Coronary artery (tissue), 2 donors: ENCODE data around the gene TMCO4.

Source experiments
- DNase-seq: peaks from one replicate; pipeline ENCODE4 v3.0.0-alpha.2; 2017; ENCODE audit warnings: low spot score
- H3K27ac ChIP-seq, 2 donors: fragments of 200-600 bp; sonication (generic); one replicate each; pipeline ENCODE4 v1.5.1; 2016 to 2019
- H3K4me3 ChIP-seq: fragments of 200-600 bp; sonication (generic); 2 replicates; pipeline ENCODE4 v1.5.1; 2016; ENCODE audit warnings: mild to moderate bottlenecking, moderate library complexity
- CTCF ChIP-seq: fragments of 200-600 bp; sonication (generic); IDR thresholded peaks from one replicate; pipeline ENCODE4 v1.5.1; 2019; ENCODE audit warnings: antibody characterized with exemption

TMCO4 gene

DNA sequence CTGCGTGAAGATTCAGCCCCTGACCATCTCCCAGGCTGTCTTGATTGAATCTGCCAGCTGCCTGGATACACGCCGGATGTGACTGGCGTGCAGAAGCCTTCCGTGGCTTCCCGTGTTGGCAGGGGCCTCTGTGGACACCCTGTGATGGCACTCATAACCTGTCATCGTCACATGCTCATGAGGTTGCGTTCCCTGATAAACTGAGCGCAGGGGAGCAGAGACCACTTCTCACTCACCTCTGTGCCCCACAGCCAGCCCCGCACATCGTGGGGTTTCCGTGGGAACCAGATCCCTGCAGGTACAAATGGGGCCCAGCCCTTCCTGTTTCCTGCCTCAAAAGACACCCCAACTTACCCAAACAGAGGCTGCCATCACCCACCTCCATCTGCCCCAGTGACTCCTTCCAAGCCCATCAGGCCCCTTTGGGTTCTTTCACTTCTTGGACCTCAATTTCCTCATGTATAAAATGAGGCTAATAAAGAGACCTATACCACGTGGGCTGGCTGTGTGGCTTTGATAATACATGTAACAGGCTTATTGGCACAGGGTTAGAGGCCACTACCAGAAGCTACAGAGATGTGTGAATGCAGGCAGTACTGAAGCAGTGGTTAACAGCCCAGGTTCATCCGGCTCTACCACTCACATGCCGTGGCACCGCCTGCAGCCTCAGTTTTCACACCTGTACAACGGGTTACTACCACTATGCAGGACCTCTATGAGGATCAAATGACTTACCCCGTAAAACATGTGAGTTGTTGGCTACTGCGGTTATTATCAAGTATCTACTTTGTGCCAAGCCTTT lies 111.5 kb downstream of the TMCO4 start:
- no peak for TF ChIP-seq CTCF
- H3K4me3 ChIP-seq = no peak overlapping the region
- H3K27ac ChIP-seq = no peak overlapping the region
- DNase-seq = no peak

DNA sequence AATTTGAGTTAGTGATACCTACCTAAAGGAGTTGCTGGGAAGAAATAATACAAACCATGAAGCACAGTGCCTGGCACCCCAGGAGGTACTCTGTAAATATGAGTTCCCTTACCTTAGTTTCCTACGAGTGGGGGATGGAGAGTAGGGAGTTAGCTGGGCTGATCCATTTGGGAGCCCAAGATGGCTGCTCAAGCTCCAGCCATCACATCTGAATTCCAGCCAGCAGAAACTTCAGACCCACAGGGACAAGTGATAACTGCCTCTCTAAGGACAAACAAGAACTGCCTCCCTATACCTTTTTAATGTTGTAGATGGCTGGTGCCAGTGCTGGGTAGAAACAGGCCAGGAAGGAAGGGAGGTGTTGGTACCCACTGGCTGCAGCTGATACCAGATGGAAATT lies 112.3 kb downstream of the TMCO4 start:
- no peak overlapping the region for H3K27ac ChIP-seq
- no peak for TF ChIP-seq CTCF
- DNase-seq = no peak
- no peak overlapping the region for H3K4me3 ChIP-seq

- TF ChIP-seq CTCF = no peak
- no peak overlapping the region for H3K27ac ChIP-seq
- no peak overlapping the region for H3K4me3 ChIP-seq
- no peak for DNase-seq
Observed at GRCh38 chr1:19685994-19686393, 113.7 kb downstream of the TMCO4 start.

GRCh38 chr1:19684677-19685076 lies 115.0 kb downstream of the TMCO4 start:
- no peak overlapping the region for H3K27ac ChIP-seq
- no peak for DNase-seq
- no peak overlapping the region for H3K4me3 ChIP-seq
- TF ChIP-seq CTCF = no peak

- Histone ChIP-seq H3K4me3 (no peak overlapping the region), H3K27ac (no peak overlapping the region)
- no peak for DNase-seq
- TF ChIP-seq CTCF = no peak
Observed at GRCh38 chr1:19683351-19683750, 116.4 kb downstream of the TMCO4 start.

GRCh38 chr1:19682901-19683300 lies 116.8 kb downstream of the TMCO4 start:
- H3K4me3 ChIP-seq = no peak overlapping the region
- TF ChIP-seq CTCF = no peak
- no peak for DNase-seq
- no peak overlapping the region for H3K27ac ChIP-seq

- DNase-seq = no peak
- no peak for TF ChIP-seq CTCF
- Histone ChIP-seq H3K4me3 (no peak overlapping the region), H3K27ac (no peak overlapping the region)
Observed at GRCh38 chr1:19682257-19682656, 117.5 kb downstream of the TMCO4 start.
